ENCODE measurements around the gene ZNF532.
A peak's percentile ranks its signal among the peaks of the same experiment; 100 is the strongest.
"Not testable (repeated sequence)": the region's sequence is repeated elsewhere in the genome, so short reads cannot be mapped to it uniquely, and the experiment has no call there.

ZNF532 gene

DNA sequence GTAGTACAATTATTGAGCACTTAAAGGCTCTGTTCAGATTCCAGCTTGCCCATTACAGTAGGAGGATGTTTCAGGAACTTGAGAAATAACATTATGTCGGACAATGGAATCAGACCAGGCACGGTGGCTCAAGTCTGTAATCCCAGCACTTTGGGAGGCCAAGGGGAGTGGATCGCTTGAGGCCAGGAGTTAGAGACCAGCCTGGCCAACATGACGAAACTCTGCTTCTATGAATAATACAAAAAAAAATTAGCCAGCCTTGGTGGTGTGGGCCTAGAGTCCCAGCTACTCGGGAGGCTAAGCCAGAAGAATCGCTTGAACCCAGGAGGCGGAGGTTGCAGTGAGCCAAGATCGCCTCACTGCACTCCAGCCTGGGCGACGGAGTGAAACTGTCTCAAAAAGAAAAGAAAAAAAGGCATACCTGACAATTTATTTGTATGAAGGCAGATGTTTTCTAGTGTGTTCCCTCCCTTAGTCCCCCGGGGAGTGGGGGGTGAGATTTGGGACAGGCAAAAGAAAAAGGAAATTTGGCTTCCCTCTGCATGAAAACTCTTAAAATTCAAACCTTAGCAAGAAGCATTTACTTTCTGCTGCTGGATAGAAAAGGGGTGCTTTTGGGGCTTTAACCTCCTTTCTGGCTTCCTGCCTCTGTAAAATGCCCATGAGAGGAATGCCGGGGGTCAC is 13.7 kb upstream of the ZNF532 start:
- DNase-seq, result no peak

DNA sequence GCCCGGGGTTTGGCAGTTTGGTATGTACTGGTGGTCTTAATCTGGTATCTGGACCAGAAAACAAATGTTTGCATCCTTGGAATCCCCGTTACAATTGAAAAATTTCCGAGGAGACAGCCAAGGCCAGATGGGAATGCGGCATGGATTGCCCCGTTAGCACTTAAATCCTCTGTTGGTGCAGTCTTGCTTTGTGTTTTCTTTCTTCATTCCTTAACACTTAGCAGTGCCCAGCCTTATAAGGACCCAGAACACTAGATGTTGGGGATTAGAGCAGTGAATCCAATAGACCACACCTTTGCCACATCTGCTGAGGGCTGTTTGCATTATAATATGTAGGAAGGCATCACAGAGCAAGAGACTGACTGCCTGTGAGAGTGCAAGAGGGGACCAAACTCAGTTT is 12.8 kb upstream of the ZNF532 start:
- DNase-seq, result no peak

DNA sequence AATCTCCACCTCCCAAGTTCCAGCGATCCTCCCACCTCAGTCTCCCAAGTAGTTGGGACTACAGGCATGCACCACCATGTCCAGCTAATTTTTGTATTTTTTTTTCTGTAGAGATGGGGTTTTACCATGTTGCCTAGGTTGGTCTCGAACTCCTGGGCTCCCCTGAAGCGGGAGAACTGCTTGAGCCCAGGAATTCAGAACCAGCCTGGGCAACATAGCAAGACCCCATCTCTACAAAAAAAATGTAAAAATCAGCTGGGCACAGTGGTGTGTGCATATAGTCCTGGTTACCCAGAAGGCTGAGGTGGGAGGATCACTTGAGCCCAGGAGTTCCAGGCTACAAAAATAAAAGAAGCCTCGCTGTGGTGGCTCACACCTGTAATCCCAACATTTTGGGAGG is 12.0 kb upstream of the ZNF532 start:
- no peak for DNase-seq

DNA sequence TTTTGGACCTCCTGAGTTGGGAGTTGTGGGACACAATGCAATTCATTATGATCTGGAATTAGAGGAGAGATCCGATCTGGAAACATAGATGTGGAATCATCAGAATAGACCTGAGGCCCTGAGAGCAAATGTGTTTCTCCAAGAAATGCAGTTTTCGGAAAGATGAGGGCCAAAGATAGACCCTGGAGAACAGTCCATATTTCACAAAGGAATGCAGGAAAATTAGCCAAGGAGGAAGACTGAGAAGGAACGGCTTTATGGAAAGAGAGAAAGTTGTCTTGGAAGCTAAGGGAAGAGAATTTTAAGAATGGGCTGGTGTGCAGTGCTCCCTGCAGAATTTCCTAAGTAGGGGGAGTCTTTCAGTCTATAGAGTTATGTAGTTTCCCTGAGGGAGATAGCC is 11.1 kb upstream of the ZNF532 start:
- no peak for DNase-seq

DNA sequence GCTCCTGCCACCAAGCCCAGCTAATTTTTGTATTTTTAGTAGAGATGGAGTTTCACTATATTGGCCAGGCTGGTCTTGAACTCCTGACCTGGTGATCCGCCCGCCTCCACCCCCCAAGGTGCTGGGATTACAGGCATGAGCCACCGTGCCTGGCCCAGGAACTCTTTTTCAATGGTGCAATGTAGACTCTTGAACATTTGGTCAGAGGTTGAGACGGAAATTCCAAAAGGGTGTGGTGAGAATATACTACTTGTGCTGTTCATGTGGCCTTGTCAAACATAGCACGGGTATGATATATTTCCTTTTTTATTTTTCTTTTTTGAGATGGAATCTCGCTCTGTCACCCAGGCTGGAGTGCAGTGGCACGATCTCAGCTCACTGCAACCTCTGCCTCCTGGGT is 9.2 kb upstream of the ZNF532 start:
- DNase-seq, result not testable (repeated sequence)

DNA sequence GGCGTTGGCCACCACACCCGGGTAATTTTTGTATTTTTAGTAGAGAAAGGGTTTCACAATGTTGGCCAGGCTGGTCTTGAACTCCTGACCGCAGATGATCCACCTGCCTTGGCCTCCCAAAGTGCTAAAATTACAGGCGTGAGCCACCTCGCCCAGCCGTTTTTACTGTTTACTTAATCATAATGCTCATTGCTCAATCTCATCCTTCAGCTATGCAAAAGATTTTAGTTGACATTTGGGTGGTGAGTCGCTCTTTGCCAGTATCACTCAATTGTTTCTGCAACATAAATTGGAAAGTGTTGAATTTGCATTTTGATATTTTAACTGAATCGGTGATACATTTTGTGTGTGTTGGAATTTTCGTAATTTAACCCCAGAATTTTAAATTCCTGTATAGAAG is 7.8 kb upstream of the ZNF532 start:
- peak; percentile 66 for DNase-seq

DNA sequence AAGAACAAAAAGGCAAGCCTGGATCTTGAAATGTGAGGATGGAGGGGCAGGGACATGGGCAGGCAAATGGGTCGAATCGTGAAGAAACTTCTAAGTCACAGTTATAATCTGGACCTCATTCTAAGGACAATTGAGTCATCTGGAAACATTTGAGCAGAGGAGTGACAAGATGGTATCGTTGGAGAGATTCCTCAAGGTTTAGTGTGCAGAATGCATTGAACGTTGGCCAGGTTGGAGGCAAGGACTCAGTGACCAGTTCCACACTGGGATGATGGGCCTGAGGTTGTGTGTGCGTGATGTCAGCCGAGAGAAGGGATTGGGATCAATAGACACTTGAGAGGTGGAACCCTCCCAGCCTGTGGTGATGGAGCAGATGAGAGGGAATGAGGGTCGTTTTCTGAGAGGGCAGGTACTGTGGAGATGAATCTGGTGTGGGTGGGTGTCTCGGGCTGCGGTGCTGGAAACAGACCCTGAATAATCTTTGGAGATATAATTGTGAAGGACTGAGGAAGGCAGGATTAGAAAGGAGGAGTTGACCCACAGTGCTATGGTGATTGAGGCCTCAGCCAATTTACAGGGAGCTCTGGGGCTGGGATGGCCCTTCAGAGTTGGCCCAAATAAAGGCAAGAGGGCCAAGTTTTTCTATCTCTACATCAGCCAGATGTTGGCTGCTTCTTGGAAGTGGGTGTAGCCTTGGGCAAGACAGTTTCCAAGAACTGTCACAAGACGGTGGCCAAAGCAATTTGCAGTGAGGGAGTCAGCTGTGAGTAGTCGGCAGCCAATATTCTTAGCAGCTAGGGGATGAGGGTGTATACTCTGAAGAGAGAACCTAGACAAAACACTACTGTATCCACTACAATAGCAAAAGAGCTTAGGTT is 5.8 kb upstream of the ZNF532 start:
- no peak for DNase-seq

DNA sequence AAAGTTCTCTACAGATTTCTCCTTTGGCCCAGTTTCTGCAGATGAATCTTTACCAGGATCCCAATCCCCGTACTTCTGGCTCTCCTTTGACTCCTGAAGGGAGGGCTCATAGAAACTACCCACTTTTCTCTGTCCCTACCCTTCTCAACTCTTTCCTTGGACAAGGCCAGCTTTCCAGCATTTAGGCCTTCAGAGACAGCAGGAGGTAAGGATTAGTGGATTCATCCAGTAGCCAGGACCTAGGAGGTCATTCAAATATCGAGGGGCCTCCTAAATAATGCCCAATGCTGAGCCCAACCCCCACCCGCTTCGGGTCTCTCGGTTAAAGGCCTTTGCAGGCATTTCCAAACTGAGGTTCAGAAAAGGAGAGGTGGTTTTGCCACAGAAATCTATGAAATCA is 4.8 kb upstream of the ZNF532 start:
- no peak for DNase-seq

DNA sequence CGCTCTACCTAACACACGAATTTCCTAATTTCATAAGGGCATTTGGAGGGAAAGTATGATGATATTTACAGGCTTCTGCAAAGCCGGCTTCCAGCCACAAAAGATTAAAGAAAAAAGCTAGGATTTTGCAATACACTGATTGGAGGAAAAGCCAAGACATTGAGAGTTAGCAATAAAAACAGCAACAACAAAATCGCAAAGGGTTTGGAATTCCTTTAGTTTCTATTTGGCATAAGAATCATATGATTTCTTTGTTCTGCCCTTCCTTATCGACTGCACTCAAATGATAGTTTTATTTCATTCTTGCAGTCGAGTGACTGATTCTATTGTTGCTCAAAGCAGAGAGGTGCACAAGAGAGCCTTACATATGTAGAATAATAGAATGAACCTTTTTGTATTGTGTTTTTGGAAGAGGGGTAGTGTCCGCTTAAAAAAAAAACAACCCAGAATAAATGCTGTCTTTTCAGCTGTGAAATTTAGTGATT is 3.9 kb upstream of the ZNF532 start:
- DNase-seq, result no peak

DNA sequence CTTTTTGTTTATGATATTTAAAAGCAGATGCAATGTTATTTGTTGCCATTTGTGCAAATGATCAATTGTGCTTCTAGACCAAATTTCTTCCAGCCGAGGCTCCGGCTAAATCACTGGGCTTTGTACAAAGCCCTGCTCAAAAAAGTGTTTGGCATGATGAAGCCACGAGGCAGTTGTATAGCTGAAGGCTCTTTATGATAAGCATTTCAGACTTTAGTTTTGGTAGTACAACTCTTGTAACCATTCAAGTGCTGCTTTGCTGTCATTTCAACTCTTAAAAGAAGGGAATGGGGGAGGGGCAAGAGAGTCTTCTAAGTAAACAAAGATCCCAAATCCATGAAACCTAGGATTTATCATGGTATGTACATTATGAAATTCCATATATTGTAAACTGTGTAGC is 3.3 kb upstream of the ZNF532 start:
- no peak for DNase-seq

DNA sequence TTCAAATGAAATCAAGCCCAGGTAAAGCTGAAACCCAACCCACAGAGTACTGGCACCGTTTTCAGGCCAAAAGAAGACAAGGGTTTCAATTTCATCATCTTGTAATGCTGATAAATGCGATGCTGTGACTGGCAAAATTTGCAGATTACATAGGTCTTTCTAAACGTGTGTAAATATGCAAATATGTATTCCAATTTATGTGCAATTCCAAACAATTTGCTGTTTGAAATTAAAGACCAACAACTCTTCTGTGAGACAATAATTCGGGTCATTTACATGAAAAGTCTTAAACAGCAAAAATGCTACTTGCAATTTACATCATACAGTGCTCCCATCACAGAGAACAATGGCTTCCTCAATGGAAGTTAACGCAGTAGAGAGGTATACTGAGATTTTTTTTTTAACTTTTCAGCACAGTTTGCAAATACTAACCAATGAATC is 2.8 kb upstream of the ZNF532 start:
- DNase-seq, result no peak

DNA sequence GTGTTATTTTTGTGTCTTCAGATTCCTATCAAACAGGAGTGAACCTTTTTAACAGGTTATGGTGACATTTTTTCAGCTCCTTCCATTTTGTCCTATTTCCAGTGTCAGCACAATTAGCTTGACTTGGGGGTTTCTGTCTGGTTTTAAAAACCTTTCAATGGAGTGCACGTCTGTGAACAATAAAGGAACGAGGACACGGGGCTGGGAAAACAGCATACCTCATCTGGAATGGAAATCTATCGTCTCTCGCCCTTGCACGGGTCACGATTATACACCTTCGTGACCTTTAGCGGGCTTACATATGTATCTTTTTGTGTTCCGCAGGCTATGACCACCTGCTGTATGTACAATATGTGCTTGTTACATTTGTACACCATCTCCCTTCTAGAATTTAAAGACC is 2.3 kb upstream of the ZNF532 start:
- no peak for DNase-seq

DNA sequence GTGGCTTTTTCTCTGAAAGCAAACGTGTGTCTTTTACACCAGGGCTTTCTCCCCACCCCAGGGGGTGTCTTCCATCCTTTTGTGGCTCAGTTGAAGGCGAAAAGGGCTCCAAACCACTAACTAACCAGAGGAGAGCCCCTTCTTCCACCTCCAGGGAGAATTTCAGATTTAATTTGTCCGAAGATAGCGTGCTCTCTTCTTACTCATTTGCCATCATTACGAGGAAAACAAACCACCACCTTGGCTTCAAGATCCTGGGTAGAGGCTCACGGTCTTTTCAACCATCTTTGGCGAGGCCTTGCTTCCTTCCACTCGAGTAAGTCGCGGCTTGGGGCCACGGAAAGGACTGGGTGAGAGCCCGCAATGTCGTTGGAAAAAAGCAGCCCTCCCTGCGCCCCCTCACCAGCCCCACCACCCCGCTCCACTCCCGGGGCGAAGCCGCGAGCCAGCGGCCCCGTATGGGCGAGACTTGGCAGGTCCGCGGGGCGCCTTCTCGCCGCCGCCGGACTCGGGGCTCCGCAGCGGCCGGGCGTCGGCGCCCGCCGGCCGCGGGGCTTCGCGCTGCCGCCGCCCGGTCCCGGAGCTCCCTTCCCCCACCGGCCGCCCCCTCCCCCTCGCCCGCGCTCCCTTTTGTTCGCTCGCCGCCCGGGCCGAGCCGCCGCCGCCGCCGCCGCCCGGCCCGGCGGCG is 1.7 kb upstream of the ZNF532 start:
- DNase-seq, result peak; percentile 43

DNA sequence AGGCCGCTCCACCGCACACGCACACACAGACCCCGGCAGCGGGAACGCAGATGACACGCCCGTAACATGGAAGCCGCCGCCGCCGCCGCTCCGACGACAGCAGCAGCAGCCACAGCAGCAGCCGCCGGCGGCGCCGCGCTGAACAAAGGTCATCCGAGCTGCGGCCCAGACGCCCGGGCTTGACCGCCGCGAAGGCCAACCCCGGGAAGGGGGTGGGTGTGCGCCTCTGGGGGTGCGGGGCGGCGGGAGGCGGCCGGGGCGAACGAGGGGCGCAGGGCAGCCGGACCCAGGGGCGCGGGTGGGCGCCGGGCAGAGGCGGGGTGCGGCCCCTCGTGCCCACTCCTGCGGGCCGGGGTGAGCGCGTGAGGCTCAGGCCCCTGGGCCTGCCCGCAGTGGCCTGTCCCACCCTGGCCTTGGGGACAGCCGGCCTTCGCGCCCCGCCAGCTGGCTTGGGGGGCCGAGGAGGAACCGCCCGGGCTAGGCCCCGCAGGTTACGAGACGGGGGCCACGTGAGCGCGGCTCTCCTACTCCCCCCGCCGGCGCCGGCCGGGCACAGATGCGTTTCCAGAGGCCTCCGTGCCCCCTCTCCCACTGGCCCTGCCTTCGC is 1.0 kb upstream of the ZNF532 start:
- peak; percentile 46 for DNase-seq

DNA sequence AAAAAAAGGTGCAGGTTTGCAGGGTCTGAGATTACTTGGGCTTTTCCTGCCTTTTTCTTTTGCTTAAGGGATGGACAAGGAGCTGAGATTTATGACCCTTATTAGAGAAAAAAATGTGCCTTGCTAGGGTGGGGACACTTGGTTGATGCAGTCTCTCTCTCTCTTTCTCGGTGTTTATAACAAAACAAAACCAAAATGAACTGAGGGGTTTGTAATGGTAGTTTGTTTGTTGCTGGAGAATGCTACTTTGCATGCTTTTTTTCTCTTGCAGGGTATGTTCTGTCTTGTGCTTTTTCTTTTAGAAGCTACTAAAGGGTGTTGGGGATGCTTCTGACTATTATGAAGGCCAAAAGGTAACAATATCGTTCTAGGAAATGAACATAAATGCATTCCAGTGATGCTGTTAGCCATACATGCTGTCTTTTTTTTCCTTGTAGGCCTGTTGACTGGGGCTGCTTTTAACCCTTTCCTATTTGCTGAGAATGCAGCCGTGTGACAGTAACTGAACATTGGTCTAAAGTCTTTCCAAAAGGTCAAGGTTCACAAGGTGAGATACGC is 435 bp downstream of the ZNF532 start:
- DNase-seq, result no peak

DNA sequence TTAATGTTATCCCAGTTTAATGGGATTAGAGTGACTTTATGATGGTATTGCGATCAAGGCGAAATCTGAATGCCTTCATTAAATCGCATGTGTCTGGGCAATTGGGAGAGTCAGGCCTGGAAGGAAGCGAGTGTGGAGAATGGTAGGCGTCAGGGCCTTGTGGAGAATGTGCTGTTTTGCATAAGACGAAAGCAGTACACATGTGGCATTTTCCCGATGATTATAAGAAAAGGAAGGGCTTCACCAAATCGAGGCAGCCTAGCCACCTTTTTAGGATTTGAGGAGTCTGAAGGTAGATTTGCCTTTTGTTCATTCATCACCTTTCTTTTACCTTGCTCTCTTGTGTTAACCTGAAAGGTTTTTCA is 1.0 kb downstream of the ZNF532 start:
- DNase-seq, result peak; percentile 36

DNA sequence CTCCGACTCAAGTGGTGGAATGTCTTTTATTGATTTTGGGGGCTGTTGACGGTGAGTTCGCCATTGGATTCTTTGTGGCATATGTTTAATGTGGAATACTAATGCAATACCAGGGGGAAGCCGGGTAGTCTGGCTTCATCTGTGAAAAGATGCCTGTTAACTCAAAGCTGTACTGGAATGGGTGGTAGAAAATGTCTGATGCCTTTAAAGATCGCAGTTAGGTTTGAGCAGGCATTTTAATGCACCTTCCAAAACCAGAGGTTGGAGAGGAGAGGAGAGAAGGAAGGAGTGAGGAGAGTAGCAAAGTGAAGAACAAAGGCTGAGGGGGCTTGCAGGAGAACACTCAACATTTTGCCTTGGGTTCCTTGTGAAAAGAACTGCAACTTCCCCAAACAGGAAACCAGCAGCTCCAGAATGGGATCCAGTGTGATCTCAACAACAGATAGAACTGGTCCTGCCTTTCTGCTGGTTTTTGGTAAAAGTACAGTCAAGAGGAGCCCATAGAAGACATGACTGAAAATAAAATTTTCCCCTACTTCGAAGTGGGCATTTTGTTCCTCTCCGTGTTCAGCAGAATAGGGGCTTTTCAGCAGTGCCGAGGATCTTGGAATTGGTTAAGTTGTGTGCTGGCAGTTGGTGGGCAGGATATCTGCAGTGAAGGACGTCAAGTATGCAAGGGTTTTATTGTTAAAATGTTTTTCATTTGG is 1.5 kb downstream of the ZNF532 start:
- DNase-seq, result no peak

DNA sequence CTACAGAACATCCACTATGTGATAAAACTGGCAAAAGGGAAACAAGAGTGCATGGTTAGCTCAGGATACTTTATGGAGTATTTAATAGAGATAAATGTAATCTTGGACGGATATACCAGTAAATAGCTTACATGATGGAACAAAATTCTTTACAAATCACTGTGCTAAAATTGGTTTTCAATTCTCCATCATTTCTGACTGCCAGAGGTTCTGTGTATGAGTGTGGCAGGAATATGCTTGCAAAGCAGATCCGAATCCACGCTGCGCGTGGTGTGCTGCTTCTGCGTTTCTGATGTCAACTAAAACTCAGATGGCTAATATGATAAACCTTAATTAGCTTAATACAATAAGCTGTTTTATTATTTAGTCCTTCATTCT is 2.1 kb downstream of the ZNF532 start:
- no peak for DNase-seq

DNA sequence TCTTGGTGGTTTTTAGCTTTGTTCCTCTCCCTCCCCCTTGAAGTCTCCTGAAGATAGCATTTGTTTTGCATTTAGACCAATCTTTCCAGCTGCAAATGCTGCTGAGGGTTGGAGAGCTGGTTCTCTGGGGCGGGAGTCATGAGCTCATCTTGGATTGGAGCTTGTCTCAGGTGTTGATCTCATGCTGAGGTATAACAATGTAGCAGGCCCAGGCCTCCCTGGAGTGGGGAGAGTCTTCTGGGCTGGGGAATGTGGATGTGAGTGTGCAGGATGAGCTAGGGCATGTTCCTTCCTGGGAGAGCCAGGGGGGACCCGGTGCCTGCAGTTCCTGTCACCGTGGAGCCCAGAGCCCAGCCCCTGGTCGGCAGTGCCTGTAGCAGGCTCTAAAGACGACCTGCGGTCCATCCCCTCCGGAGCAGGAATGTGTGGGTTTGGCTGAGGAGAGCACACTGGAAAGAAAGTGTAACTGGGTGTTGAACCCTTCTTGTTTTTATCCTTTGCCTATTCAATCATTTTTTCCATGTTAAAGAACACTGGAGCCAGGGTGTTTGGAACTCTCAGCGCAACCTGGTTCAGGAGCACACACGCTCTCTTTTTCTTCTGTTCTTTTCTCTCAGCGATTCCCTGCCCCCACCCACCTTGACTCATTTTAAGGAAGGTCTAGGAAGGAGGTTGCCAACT is 2.7 kb downstream of the ZNF532 start:
- peak; percentile 42 for DNase-seq

DNA sequence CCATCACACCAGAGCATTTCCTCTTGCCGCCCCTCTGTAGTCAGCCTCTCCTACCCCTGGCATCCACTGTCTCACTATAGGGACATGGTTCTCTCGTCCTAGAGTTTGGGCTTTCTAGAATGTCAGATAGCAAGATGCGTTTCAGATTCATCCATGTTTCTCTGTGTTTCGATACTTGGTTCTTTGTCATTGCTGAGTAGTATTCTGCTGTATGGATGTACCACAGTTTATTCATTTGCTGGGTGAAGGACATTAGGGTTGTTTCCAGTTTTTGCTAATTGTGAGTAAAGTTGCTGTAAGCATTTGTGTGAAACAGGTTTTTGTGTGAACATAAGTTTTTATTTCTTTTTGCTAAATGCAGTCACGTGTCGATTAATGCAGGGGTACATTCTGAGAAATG is 3.8 kb downstream of the ZNF532 start:
- no peak for DNase-seq

DNA sequence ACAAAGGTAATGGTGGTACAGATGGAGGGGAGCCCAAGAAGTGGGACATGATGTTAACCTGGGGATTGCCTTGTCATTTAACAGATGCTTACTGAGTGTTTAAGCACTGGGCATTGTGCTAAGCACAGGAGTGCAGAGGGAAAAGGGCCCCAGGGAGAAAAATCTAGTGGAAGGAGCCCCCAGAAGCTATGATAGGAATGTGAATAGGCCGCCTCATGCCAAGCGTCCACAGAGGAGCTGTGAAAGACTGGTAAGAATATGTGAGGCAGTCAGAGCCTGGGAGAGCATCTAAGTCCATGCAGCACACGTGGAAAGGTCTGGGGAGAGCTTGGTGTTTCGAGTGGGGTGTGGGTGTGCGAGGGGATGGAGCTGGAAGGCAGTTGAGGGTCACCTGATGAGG is 5.5 kb downstream of the ZNF532 start:
- peak; percentile 71 for DNase-seq

DNA sequence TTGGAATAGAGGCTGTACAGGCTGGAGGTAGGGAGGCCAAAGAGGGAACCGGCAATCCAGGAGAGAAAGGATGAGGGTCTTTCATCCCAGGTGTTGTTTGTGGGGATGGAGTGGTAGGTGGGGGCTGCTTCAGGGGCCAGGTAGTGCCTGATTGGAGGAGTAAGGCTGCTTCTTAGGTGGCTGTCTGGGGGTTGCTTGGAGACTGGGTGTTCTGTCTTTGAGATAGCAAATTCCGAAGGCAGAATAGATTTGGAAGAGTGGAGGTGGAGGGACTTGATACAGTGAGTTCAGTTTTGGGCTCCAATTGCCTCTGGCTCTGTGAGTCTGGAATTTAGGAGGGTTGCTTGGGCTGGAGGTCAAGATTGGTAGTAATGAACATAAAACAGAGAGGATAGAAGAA is 5.9 kb downstream of the ZNF532 start:
- no peak for DNase-seq
